HG03025 (cell line): ENCODE results near the gene PLCB2.

Source experiments
- ATAC-seq: cut with Tn5 transposase; IDR thresholded peaks from one replicate; pipeline ENCODE4 v1.9.1; 2021; ENCODE audit warnings: mild to moderate bottlenecking, moderate library complexity; ENCODE audit not compliant: unreplicated experiment, low FRiP score

The PLCB2 gene

DNA sequence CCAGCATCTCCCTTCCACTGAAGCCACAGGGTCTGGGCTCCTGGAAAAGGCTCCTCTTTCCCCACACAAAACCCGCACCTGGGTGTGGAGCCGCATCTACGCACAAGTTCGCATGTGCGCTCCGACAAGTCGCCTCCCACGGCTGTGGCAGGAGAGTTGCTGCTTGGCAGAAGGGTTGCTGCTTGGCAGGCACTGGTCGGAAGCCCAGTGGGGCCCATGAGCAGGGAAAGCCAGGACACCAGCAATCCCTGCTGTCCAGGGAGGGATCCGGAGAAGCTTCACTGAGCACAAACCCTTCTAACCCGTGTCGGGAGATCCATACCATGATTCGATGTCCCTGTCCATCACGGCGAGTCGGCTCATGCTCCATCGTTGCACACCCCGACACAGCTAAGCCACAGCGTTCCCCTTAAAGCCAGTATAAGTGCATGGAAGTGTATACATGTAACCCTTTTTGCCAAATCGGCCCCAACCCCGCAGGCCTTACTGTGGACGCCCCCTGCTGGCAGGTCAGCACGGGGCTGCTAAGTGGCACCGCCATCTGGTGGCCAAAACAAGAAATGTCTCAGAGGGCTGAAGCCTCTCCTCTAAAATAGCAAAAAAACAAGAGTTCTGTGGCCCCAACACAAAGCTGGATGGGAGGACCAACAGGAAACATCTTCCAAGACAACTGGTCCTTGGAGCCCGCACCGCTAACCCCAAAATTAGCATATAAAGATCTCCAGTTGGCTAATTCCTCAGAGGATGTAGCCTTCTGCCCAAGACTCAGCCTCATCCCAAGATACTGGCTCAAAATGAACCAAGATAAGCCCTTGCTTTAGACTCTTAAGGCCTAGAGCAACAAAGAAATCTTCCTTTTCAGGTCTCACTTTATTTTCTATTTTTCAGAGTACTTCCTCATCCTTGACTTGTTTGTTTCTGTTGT lies 33.1 kb downstream of the PLCB2 start:
- no peak for ATAC-seq

DNA sequence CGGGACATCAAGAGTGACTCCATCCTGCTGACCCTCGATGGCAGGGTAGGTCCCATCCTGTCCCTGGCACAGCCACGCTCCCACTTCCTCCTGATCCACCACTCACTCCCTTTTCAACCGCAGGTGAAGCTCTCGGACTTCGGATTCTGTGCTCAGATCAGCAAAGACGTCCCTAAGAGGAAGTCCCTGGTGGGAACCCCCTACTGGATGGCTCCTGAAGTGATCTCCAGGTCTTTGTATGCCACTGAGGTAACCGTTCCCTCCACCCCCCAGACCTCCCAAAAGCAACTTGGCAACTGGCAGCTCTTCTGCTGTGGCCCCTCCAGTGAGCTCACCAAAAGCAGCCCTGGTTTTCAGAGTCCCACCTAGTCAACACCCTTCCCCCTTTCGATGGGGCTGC lies 34.3 kb downstream of the PLCB2 start:
- ATAC-seq, result no peak

GRCh38 chr15:40272485-40273056 lies 35.2 kb downstream of the PLCB2 start:
- ATAC-seq, result no peak

DNA sequence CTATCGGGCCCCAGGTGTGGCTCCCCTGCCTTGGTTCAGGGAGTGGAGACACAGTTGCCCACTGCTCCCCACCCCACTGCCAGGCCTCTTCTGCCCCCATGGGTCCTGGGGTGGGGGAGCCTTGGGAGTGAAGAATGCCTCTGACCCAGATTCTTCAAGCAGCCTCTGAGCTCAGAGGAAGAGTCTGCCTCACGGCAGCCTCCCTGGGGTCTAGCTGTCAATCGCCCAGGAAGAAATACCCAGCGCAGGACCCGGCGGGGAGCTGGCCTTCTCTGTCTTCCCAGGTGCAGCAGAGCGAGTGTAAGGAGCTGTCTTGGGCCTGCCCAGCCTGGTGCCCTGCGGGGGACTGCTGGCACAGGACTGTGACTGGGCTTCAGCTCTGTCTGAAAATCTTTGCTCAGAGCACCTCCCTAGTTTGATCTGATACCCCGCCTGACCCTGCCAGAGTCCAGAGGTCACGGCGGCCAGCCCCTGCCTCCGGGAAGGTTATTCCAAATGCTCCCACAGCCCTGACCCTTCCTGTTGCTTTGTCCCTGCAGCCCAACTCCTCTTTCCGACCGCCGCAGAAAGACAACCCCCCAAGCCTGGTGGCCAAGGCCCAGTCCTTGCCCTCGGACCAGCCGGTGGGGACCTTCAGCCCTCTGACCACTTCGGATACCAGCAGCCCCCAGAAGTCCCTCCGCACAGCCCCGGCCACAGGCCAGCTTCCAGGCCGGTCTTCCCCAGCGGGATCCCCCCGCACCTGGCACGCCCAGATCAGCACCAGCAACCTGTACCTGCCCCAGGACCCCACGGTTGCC lies 35.9 kb downstream of the PLCB2 start:
- ATAC-seq, result no peak

- no peak for ATAC-seq
Observed at GRCh38 chr15:40270246-40270995, 37.3 kb downstream of the PLCB2 start.

- no peak for ATAC-seq
Observed at GRCh38 chr15:40269604-40270003, 38.1 kb downstream of the PLCB2 start.

DNA sequence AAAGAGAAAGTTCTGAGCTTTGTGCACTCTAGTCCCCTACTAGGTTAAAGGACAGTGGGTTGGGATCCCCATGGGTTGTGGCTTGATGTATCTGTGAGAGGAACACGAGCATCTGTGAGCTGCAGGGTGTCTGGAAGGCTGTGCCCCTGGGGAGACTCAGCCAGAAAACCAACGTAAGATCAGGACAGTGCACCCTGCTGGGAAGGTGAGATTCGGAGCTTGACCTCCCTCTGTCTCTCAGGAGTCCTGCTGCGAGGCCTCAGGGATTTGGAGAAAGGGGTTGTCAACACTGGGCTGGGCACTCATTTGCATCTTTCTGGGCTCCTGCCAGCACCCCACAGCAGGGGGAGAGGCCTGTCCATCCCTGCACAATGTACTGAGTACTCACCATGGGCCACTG lies 40.1 kb downstream of the PLCB2 start:
- ATAC-seq, result no peak

DNA sequence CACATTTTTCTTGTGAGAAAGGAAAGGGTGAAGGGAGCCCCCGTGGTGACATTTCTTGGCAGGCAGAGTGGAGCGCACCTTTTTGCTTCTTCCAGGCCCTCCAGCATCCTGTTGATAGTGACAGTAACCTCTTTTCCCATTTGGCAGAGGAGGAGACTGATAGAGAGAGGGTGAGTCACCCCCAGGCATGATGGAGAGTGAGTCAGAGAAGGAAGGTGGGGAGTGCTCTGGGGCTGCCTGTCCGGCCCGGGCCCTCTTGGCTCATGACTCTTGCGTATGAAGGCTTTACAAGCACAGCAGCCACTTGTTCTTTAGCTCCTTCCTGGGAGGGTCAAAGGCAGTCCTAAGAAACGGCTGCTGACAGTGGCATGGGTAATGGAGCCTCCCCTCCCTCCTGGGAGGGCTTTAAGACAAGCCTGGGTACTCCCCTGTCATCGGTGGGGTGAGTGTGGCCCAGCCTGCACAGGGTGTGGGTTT lies 40.9 kb downstream of the PLCB2 start:
- no peak for ATAC-seq

DNA sequence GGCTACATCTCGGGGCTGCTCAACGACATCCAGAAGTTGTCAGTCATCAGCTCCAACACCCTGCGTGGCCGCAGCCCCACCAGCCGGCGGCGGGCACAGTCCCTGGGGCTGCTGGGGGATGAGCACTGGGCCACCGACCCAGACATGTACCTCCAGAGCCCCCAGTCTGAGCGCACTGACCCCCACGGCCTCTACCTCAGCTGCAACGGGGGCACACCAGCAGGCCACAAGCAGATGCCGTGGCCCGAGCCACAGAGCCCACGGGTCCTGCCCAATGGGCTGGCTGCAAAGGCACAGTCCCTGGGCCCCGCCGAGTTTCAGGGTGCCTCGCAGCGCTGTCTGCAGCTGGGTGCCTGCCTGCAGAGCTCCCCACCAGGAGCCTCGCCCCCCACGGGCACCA lies 41.9 kb downstream of the PLCB2 start:
- ATAC-seq, result no peak

- ATAC-seq, result no peak
Observed at GRCh38 chr15:40265355-40265754, 42.4 kb downstream of the PLCB2 start.

GRCh38 chr15:40264321-40265153 lies 43.2 kb downstream of the PLCB2 start:
- ATAC-seq, result no peak

GRCh38 chr15:40263024-40263754 lies 44.5 kb downstream of the PLCB2 start:
- ATAC-seq, result no peak

DNA sequence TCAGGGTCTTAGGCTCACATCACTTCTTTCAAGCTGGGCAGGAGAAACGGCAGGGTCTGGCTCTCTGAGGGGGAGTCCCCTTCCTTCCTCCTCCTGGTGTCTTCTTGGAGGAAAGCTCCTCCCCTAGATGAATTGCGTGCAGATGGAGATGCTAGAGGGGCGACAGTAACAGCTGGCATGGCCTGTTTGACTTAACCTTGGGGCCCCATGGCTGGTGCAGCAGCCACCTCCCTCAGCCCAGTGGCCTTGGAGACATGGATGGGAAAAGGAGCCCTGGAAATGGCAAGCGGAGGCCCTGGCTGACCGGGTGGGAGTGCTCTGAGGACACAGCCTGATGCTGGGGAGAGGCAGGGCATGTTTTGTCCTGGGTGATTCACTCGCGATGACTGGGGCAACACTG lies 48.7 kb downstream of the PLCB2 start:
- ATAC-seq, result no peak

GRCh38 chr15:40258544-40258943 lies 49.2 kb downstream of the PLCB2 start:
- ATAC-seq, result no peak

GRCh38 chr15:40257656-40258450 lies 49.9 kb downstream of the PLCB2 start:
- ATAC-seq, result no peak

DNA sequence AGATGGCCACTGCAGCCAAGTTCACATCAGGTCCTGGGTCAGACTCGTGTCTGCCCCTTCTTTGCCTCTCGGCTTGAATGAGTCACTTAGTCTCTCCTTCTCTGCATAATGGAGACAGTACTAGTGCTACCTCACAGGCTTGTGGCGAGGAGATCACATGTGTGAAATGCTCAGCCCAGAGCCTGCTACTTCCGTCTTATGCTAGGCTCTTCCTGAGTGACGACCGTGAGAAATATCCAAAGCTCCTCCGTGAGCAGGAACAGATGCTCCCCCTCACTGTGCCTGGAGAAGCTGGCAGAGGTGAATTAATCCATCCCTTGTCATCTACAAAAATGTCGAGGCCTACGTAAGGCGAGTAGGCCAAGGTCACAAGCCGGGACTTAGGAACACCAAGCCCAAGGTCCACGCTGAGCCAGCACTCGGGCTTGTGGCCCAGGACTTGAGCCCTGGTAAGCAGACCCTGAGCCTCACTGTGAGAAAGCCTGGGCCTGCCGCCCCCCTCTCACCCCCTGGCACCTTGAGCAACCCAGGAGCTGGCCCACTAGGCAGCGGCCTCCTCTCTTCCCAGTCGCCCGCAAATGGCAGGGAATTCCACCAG lies 51.0 kb downstream of the PLCB2 start:
- no peak for ATAC-seq

DNA sequence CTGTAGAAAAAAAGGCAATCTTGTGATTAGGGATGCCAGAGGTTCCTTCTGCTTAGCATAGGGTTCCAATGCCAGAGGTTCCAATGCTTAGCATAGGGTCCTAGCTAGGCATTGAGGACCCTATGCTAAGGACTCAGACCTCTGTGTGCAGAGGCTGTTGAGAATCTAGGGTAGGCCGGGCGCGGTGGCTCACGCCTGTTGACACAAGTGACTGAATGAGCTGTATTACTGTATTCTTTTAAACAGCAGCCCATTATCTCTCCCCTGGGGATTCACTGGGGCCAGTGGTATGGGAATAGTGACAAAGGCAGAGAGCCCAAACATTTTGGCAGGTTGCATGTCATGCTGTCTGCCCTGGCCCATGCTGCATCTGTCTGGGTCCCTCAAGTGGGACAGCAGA lies 52.7 kb downstream of the PLCB2 start:
- no peak for ATAC-seq

DNA sequence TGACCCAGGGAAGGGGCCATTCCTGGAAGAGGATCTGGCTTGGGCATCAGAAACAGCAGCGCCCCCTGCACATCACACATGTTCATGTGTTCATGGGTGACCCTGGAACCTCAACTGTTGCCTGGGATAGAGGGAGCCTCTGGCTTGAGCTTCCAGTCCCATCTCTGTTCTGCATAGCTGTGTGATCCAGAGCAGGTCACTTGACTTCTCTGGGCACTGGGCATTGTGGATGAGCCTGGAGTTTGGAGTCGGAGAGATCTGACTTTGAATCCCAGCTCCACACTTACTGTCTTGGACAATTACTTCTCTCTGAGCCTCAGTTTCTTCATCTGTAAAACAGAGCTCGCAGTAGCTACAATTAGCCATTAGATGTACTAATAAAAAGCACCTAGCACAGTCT lies 53.3 kb downstream of the PLCB2 start:
- no peak for ATAC-seq
